ENCODE results near the gene LGALS7B.
"Not testable (repeated sequence)": the region's sequence is repeated elsewhere in the genome, so short reads cannot be mapped to it uniquely, and the experiment has no call there.

LGALS7B gene

DNA sequence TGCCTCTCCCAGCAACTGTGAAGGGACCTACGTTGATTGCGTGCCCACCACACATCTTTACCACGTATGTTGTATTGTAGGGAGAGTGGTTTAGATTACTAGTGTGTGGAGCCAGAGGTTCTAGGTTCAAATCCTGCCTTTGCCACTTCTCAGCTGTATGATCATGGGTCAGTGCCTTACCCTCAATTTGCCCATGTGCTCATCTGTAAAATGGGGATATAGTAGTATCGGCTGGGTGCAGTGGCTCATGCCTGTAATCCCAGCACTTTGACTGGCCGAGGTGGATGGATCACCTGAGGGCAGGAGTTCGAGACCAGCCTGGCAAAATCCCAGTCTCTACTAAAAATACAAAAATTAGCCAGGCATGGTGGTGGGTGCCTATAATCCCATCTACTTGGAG is 24.3 kb downstream of the LGALS7B start:
- Histone ChIP-seq H3K9me3 (ENCODE audit: control insufficient read depth, insufficient read depth, low read length) (no peaks in the 10 kb centered on the region), H3K4me2 (ENCODE audit: low read length) (no peak overlapping the region), H3K9me2 (replicated peaks; ENCODE audit: control insufficient read depth, low read length) (no peaks in the 10 kb centered on the region), H4K20me1 (ENCODE audit: control insufficient read depth, insufficient read depth, low read depth, low read length) (no peaks in the 10 kb centered on the region), H3K27me3 (ENCODE audit: control insufficient read depth, low read length) (no peaks in the 10 kb centered on the region), H3F3A (ENCODE audit: control insufficient read depth, insufficient read depth) (no peaks in the 10 kb centered on the region), H3K4me3 (ENCODE audit: low read length) (no peak overlapping the region), H3K36me3 (ENCODE audit: control insufficient read depth, low read length) (peaks cover 16% of the 10 kb centered on the region), H3K4me1 (ENCODE audit: control insufficient read depth, low read length) (no peaks in the 10 kb centered on the region), H3K79me2 (ENCODE audit: control insufficient read depth, low read length) (no peaks in the 10 kb centered on the region), H3K27ac (ENCODE audit: low read depth, low read length) (no peak overlapping the region)
- TF ChIP-seq EZH2phosphoT487 (IDR thresholded peaks at IDR 0.05; ENCODE audit: borderline replicate concordance, low read length): no peak
- TF ChIP-seq, protein P1, sequence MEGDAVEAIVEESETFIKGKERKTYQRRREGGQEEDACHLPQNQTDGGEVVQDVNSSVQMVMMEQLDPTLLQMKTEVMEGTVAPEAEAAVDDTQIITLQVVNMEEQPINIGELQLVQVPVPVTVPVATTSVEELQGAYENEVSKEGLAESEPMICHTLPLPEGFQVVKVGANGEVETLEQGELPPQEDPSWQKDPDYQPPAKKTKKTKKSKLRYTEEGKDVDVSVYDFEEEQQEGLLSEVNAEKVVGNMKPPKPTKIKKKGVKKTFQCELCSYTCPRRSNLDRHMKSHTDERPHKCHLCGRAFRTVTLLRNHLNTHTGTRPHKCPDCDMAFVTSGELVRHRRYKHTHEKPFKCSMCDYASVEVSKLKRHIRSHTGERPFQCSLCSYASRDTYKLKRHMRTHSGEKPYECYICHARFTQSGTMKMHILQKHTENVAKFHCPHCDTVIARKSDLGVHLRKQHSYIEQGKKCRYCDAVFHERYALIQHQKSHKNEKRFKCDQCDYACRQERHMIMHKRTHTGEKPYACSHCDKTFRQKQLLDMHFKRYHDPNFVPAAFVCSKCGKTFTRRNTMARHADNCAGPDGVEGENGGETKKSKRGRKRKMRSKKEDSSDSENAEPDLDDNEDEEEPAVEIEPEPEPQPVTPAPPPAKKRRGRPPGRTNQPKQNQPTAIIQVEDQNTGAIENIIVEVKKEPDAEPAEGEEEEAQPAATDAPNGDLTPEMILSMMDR (IDR thresholded peaks at IDR 0.05; ENCODE audit: low read depth, low read length, poor library complexity, severe bottlenecking): no peak

DNA sequence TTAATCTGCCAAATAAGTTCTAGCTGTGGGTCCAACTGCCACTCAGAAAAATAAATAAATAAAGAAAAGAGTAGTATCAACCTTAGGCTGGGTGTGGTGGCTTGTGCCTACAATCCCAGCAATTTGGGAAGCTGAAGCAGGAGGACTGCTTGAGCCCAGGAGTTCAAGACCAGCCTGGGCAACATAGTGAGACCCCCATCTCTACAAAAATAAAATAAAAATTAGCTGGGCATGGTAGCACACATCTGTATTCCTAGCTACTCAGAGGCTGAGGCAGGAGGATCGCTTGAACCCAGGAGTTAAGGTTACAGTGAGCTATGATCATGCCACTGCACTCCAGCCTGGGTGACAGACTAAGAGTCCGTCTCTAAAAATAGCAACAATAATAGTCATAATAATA is 24.9 kb downstream of the LGALS7B start:
- not testable (repeated sequence) for H3K27ac ChIP-seq (ENCODE audit: low read depth, low read length); H3F3A ChIP-seq (ENCODE audit: control insufficient read depth, insufficient read depth); H4K20me1 ChIP-seq (ENCODE audit: control insufficient read depth, insufficient read depth, low read depth, low read length); H3K4me3 ChIP-seq (ENCODE audit: low read length); H3K79me2 ChIP-seq (ENCODE audit: control insufficient read depth, low read length); H3K27me3 ChIP-seq (ENCODE audit: control insufficient read depth, low read length); H3K4me2 ChIP-seq (ENCODE audit: low read length); H3K4me1 ChIP-seq (ENCODE audit: control insufficient read depth, low read length); H3K9me2 ChIP-seq (replicated peaks; ENCODE audit: control insufficient read depth, low read length); H3K9me3 ChIP-seq (ENCODE audit: control insufficient read depth, insufficient read depth, low read length)
- H3K36me3 ChIP-seq (ENCODE audit: control insufficient read depth, low read length): peaks cover 16% of the 10 kb centered on the region

DNA sequence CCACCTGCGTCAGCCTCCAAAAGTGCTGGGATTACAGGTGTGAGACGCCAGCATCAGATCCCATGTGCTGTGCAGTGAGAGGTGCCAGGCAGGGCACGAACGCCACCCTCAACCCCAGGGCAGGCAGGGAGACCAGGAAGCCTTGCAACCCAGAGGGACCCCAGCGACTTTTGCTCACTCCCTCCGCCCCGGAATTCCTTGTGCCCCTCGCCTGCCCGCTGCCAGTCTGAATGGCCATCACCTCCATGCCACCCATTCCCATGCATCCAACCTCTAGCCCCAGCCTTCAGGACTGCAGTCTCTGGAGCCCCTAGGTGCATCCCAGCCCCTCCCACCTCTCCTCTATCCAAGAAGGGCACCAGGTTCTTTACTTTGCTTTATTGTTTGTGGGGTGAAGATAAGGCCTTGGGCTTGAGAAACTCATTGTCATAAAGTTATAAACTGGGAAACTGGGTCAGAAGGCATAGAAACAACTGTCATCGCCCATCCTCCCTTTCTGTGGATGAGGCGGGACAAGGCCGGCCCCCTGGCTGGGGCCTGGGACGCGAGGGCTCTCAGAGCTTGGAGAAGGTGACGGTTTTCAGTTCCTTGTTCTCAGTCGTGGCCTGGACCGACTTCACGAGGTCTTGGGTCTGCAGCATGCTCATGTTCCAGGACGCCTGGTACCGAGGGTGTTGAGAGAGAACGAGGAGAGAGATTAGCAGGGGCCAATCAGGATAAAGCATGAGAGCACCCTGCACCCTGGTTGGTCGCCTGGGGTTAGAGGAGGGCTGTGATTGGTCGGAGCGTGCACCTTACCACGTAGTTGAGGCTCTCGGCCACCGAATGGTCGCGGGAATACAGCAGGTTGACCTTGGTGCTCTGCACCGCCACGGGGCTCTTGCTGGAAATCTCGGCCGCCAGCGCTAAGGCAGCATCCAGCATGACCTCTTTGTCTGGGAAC is 26.3 kb downstream of the LGALS7B start:
- H3K9me3 ChIP-seq (ENCODE audit: control insufficient read depth, insufficient read depth, low read length): no peaks in the 10 kb centered on the region
- H3K36me3 ChIP-seq (ENCODE audit: control insufficient read depth, low read length): peaks cover 16% of the 10 kb centered on the region
- no peak for TF ChIP-seq EZH2phosphoT487 (IDR thresholded peaks at IDR 0.05; ENCODE audit: borderline replicate concordance, low read length)
- TF ChIP-seq, protein P1 (IDR thresholded peaks at IDR 0.05; ENCODE audit: low read depth, low read length, poor library complexity, severe bottlenecking): no peak

DNA sequence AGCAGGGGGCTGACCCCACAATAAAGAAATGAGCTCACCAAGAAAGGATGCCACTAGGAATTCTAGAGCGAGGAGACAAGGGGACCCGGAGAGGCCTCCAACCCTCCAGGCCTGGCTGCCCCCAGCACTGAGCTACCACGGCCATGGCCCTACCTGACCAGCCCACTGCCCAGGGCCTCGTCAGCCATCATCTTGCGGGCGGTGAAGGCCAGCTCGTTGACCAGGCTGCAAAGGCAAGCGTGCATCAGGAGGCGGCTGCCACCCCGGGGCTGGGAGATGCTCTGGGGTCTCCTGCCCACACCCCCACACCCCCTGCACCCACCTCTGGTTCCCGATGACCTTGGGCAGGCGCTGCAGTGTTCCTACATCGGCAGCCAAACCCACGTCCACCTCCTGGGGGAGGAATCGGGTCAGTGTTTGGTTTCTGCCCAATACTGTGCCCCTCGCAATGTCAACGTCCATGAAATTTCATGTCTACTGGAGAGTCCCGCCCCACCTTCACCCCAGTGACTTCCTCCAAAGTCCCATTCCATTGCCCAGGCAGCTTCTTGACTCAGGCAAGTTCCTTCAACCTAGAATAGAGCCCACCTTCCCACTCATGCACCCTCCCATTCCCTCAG is 27.2 kb downstream of the LGALS7B start:
- H3K4me1 ChIP-seq (ENCODE audit: control insufficient read depth, low read length): no peaks in the 10 kb centered on the region
- no peaks in the 10 kb centered on the region for H3K9me3 ChIP-seq (ENCODE audit: control insufficient read depth, insufficient read depth, low read length)
- TF ChIP-seq, protein P1 (IDR thresholded peaks at IDR 0.05; ENCODE audit: low read depth, low read length, poor library complexity, severe bottlenecking): no peak
- no peak for TF ChIP-seq EZH2phosphoT487 (IDR thresholded peaks at IDR 0.05; ENCODE audit: borderline replicate concordance, low read length)

More for the DNA sequence above, 26.3 kb downstream of the LGALS7B start:
- H3K4me1 ChIP-seq (ENCODE audit: control insufficient read depth, low read length): no peaks in the 10 kb centered on the region
- H3K27ac ChIP-seq (ENCODE audit: low read depth, low read length): no peak overlapping the region
- H3K4me2 ChIP-seq (ENCODE audit: low read length): no peak overlapping the region
- no peak overlapping the region for H3K4me3 ChIP-seq (ENCODE audit: low read length)
- H4K20me1 ChIP-seq (ENCODE audit: control insufficient read depth, insufficient read depth, low read depth, low read length): no peaks in the 10 kb centered on the region
- H3K27me3 ChIP-seq (ENCODE audit: control insufficient read depth, low read length): no peaks in the 10 kb centered on the region
- H3F3A ChIP-seq (ENCODE audit: control insufficient read depth, insufficient read depth): no peaks in the 10 kb centered on the region
- no peaks in the 10 kb centered on the region for H3K79me2 ChIP-seq (ENCODE audit: control insufficient read depth, low read length)
- H3K9me2 ChIP-seq (replicated peaks; ENCODE audit: control insufficient read depth, low read length): no peaks in the 10 kb centered on the region

More for the DNA sequence above, 27.2 kb downstream of the LGALS7B start:
- Histone ChIP-seq H3K4me2 (ENCODE audit: low read length) (no peak overlapping the region), H3K9me2 (replicated peaks; ENCODE audit: control insufficient read depth, low read length) (no peaks in the 10 kb centered on the region), H3K79me2 (ENCODE audit: control insufficient read depth, low read length) (no peaks in the 10 kb centered on the region), H3K27me3 (ENCODE audit: control insufficient read depth, low read length) (no peaks in the 10 kb centered on the region), H3F3A (ENCODE audit: control insufficient read depth, insufficient read depth) (no peaks in the 10 kb centered on the region), H3K4me3 (ENCODE audit: low read length) (no peak overlapping the region), H3K36me3 (ENCODE audit: control insufficient read depth, low read length) (peaks cover 16% of the 10 kb centered on the region), H3K27ac (ENCODE audit: low read depth, low read length) (no peak overlapping the region), H4K20me1 (ENCODE audit: control insufficient read depth, insufficient read depth, low read depth, low read length) (no peaks in the 10 kb centered on the region)
